Ectodermal cell (in vitro differentiated cells): ENCODE measurements around the gene RAB31.

Experiments used
- H3K27ac ChIP-seq: 2 replicates; pipeline ENCODE4 v1.7.0; 2013; ENCODE audit warnings: mild to moderate bottlenecking, low read depth, low read length; ENCODE audit not compliant: insufficient read depth, poor library complexity, severe bottlenecking
- H3K27me3 ChIP-seq: 2 replicates; pipeline ENCODE4 v1.7.0; 2013; ENCODE audit warnings: mild to moderate bottlenecking, low read length; ENCODE audit not compliant: insufficient read depth, control insufficient read depth, poor library complexity, severe bottlenecking
- H3K36me3 ChIP-seq: one replicate; pipeline ENCODE4 v1.7.0; 2013; ENCODE audit warnings: low read length; ENCODE audit not compliant: control insufficient read depth, insufficient read depth
- H3K4me1 ChIP-seq: one replicate; pipeline ENCODE4 v1.7.0; 2013; ENCODE audit warnings: low read length; ENCODE audit not compliant: control insufficient read depth, insufficient read depth
- H3K4me3 ChIP-seq: 2 replicates; pipeline ENCODE4 v1.7.0; 2013; ENCODE audit warnings: low read depth, low read length, control low read depth; ENCODE audit not compliant: insufficient read depth
- H3K9me3 ChIP-seq: 2 replicates; pipeline ENCODE4 v1.7.0; 2013; ENCODE audit warnings: mild to moderate bottlenecking, low read length, moderate library complexity; ENCODE audit not compliant: control insufficient read depth
- WGBS, 2 experiments: methylation state at CpG; one replicate each; pipeline ENCODE4 v1.1.7; 2013; ENCODE audit warnings: missing lambda C conversion rate in 2 of 2; 5-methylcytosine and 5-hydroxymethylcytosine counted together

The RAB31 gene

DNA sequence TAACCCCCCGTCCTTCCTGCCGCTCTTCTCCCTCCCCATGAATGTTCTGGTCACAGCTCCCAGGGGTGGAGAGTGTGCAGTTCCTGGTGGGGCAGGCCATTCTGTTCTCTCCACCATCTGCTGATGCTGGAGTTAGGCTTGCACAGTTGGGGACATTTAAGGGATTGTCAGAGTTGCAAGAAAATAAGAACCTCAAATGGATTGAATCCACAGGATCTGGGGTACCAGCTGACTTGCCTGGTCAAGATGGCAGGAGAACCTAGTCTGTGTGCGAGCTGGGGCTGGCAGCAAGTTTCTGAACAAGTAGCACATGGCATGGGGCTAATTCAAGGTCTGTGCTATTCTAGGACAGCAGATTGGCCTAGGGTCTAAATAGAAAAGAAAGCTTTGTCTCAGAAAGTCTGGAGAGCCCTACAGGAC, 116.9 kb downstream of the RAB31 start:
- no peaks in the 10 kb centered on the region for H3K27me3 ChIP-seq
- H3K4me3 ChIP-seq: no peak overlapping the region
- no peaks in the 10 kb centered on the region for H3K4me1 ChIP-seq
- 94 to 97% methylated on average over 3 of the region's 3 CpGs for WGBS, 2 experiments
- H3K9me3 ChIP-seq: no peaks in the 10 kb centered on the region
- H3K27ac ChIP-seq: no peak overlapping the region
- no peaks in the 10 kb centered on the region for H3K36me3 ChIP-seq

DNA sequence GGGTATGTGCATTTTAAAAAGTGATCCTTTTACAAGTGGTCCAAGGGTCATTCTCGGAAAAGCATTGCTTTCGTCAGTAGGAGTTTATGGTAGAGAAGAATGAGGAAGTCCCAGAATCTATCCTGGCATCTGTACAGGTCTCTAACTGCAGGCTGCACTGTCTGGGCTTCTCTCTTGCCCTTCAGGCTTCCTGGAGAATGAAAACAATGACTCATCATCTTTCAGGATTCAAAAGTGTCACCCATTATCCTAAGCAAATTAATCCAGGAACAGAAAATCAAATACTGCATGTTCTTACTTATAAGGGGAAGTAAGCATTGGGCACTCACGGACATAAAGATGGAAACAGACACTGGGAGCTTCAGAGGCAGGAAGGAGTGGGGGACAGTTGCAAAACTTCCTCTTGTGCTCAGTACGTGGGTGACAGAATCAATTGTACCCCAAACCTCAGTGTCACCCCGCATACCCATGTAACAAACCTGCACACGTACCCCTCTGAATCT, 117.5 kb downstream of the RAB31 start:
- Histone ChIP-seq H3K27ac (no peak overlapping the region), H3K9me3 (no peaks in the 10 kb centered on the region), H3K4me1 (no peaks in the 10 kb centered on the region), H3K27me3 (no peaks in the 10 kb centered on the region), H3K4me3 (no peak overlapping the region), H3K36me3 (no peaks in the 10 kb centered on the region)
- WGBS, 2 experiments: 92 to 93% methylated on average over 6 of the region's 6 CpGs

DNA sequence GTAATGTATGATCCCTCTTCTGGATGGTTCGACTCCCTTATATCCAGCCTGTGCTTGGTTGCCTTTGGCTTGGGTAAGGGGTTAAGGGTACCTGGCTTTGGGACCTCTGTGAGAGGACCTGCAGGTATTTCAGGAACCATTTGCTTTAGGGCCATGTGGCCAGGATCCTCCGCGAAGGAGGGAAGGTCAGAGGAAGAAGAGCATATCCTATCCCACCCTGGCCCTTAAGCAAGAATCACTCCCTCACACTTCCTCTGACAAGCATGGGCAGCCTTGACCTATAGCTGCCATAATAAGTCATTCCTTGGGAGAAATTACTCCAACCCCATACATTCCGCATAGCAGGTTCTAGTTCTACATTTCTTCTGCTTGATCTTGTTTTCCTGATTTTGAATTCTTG, 118.6 kb downstream of the RAB31 start:
- no peak overlapping the region for H3K27ac ChIP-seq
- no peaks in the 10 kb centered on the region for H3K27me3 ChIP-seq
- H3K36me3 ChIP-seq: no peaks in the 10 kb centered on the region
- no peaks in the 10 kb centered on the region for H3K9me3 ChIP-seq
- H3K4me1 ChIP-seq: no peaks in the 10 kb centered on the region
- H3K4me3 ChIP-seq: no peak overlapping the region
- WGBS, 2 experiments: 92 to 93% methylated on average over 4 of the region's 4 CpGs

DNA sequence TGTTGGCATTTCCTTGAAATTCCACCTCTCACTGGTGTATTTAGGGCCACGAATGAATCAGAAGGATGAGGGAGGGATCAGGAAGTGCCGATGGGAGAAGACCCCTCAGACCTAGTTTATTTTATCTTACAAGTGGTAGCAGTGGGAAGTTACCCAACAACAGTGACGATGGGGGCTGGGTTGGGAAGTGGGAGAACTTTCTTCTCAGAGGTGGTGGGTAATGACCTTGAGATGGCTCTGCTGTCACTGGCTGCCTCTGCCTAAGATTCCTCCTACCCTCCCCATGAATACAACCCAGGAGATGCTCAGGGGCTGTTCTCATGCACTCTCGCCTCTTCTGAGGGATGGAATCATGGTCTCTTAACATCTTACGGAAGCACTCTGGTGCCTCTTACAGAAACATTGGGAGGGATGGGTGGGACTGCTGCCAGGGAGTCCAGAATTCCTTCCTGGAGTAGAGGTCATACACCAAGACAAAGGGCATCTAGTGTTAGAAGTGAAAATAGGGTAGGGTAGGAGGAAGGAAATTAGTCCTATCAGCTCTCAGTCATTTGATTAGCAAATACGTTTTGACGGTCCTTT, 119.2 kb downstream of the RAB31 start:
- Histone ChIP-seq H3K4me1 (no peaks in the 10 kb centered on the region), H3K4me3 (no peak overlapping the region), H3K36me3 (no peaks in the 10 kb centered on the region), H3K27me3 (no peaks in the 10 kb centered on the region), H3K27ac (no peak overlapping the region), H3K9me3 (no peaks in the 10 kb centered on the region)
- WGBS, 2 experiments: 94 to 95% methylated on average over 6 to 7 of the region's 7 CpGs

DNA sequence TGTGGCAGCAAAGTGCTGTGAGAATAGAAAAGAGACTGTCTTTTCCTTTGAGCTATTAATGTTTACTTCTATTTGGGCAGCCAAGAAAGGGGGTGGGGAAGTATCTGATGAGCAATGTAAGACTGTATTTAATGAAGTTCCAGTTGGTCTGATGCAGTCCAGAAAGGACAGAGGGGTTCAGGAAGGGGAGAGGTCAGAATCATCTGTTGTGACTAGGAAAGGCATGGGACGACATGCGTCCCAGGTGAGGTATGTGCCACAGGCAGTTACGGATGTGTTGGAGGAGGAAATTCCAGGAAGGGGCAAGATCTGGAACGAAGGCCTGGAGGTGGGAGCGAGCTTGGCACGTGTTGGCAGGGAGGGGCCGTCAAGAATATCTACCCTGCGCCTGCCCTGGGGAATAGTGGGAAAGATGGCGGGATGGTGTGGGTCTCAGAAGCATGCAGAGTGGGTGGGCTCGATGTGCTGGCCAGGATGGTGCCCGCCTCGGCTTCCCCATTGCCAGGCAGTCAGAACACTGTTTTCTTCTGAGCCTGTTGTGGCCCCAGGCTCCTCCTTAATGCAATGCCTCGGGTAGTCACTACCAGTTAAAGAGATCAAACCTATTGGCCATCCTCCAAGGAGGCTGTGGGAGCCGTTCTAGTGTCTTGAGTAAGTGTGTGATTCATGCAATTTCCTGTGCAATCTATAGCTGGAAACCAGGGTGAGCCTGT, 119.8 kb downstream of the RAB31 start:
- Histone ChIP-seq H3K9me3 (no peaks in the 10 kb centered on the region), H3K4me1 (no peaks in the 10 kb centered on the region), H3K27ac (no peak overlapping the region), H3K36me3 (no peaks in the 10 kb centered on the region), H3K4me3 (no peak overlapping the region), H3K27me3 (no peaks in the 10 kb centered on the region)
- WGBS, 2 experiments: 90 to 91% methylated on average over 14 of the region's 14 CpGs

DNA sequence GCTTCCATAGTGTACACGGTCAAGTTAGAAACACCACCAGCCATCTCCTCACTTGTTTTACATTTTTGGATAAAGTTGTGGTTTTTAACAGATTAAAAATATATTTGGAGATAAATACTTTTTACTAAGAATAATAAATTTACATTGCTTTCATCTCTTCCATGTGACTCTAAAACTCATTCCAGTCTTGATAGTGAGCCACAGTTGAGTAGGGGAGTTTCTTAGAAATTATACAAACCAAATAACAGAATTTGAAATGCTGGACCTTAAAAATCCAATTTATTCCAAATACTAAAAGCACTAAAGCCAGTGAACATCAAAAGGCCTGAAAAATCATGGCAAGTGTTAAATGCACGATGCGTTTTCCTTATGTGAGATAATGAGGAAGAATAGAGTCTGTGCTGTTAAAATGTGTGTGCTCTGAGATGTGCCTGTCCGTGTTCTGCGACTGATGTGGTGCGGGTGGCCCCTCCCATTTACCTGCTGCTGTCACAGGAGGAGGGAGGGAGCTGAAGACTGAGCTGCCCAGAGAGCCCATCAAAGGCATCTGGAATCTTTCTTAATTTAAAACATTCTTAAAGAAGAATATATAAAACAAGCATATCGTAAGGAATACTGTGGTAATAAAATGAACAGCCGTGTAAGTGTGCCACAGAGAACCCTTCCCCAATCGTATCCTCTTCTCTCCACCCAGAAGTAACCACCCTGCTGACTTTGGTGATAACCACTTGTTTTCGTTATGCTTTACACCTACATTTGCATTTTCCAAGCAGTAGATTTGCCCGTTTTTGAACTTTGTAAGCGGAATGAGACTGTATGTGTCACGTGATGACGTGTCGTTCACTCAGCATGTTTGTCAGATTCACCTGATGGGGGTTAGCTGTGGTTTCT, 120.7 kb downstream of the RAB31 start:
- no peaks in the 10 kb centered on the region for H3K36me3 ChIP-seq
- 90 to 91% methylated on average over 15 of the region's 15 CpGs for whole genome bisulfite sequencing, 2 experiments
- no peaks in the 10 kb centered on the region for H3K27me3 ChIP-seq
- H3K27ac ChIP-seq: no peak overlapping the region
- H3K9me3 ChIP-seq: no peaks in the 10 kb centered on the region
- no peak overlapping the region for H3K4me3 ChIP-seq
- H3K4me1 ChIP-seq: no peaks in the 10 kb centered on the region

DNA sequence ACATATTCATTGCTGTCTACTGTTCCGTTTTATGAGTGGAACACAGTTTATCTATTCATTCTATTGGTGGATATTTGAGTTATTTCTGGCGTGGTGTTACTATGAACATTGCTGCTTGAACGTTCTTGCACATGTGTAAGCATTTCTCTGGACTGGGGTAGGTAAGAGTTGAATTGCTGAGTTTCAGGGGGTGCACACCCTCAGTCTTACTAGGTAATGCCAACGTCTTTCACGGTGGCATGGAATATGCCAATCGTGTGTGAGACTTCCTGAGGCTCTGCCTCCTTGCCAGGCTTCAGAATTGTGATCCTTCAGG, 121.3 kb downstream of the RAB31 start:
- Histone ChIP-seq H3K27me3 (no peaks in the 10 kb centered on the region), H3K36me3 (no peaks in the 10 kb centered on the region), H3K4me1 (no peaks in the 10 kb centered on the region), H3K9me3 (no peaks in the 10 kb centered on the region), H3K27ac (no peak overlapping the region), H3K4me3 (no peak overlapping the region)
- 93 to 95% methylated on average over 6 of the region's 6 CpGs for WGBS, 2 experiments

DNA sequence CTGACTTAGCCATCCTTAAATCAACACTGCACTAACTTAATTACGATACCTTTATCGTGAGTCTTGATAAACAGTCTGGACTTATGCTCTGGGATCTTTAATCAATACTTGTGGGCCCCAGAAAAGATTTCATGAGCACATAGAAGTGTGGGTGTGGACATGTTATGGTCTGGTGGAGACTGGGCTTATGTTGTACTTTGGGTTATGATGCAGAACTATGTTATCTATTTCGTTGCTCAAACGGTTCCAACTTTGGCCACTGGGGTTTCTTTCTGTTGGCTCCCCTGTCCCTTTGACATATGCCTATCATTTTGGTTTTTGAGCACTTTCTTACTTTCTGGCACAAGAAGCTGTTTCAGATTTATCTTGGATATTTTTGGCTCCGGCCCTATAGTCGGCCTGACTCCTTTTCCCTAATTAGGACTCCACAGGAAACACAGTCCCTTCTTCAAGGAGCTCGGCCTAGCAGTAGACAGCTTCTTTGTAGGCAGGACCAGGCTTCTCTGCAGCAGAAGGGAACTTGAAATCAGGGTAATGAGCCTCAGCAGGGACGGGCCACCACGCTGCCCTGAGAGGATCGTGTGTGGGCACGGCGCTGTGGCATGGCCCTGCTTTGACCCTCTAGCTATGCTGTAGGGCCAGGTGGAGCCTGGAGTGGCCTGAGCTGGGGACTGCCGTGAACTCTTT, 123.1 kb downstream of the RAB31 start:
- Histone ChIP-seq H3K4me1 (peaks cover 9% of the 10 kb centered on the region), H3K4me3 (no peak overlapping the region), H3K9me3 (no peaks in the 10 kb centered on the region), H3K36me3 (no peaks in the 10 kb centered on the region), H3K27me3 (no peaks in the 10 kb centered on the region), H3K27ac (no peak overlapping the region)
- WGBS, 2 experiments: 93 to 95% methylated on average over 13 of the region's 13 CpGs

DNA sequence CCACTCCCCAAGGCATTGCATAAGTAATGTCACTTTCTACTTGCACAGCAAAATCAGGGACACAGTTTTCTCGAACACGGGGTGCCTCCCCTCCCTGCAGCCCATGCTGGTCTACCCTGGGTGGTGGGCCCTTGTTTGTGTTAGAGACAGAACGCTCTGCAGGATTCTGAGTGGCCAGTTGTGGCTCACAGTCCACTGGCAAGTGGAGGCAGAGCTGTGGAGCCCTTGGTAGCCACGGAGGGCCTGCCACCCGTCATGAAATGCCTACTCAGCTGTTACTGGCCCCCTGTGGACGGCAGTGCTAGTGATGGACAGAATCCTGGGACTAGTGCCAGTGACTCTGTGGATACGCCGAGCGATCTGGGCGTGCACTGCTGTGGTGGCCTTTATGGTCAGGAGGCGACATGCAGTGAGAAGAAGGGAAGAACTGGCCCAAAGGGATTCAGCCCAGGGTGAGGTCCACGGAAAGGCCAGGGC, 123.7 kb downstream of the RAB31 start:
- H3K9me3 ChIP-seq: no peaks in the 10 kb centered on the region
- no peaks in the 10 kb centered on the region for H3K27me3 ChIP-seq
- H3K36me3 ChIP-seq: no peaks in the 10 kb centered on the region
- H3K4me3 ChIP-seq: no peak overlapping the region
- 94 to 95% methylated on average over 12 of the region's 12 CpGs for WGBS, 2 experiments
- peaks cover 9% of the 10 kb centered on the region for H3K4me1 ChIP-seq
- no peak overlapping the region for H3K27ac ChIP-seq
